ENCODE data around the gene CLSTN2.

CLSTN2 gene

DNA sequence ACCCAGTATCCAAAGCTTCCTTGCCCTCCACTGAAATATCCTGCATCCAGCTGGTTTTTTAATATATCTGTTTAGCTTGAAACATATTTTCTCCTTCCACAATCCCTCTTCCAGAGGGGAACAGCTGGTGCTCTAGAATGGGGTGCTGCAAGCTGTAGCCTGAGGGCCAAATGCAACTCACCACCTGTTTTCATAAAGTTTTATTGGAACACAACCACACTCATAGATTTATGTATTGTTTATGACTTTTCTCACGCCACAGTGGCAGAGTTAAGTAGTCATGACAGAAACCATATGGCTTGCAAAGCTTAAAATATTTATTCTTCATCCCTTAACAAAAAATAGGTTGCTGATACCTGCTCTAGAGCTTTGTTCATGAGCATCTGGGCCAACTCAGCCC lies 298.7 kb downstream of the CLSTN2 start:
- no peak for DNase-seq (ENCODE audit: low read depth in 2 of 2)

DNA sequence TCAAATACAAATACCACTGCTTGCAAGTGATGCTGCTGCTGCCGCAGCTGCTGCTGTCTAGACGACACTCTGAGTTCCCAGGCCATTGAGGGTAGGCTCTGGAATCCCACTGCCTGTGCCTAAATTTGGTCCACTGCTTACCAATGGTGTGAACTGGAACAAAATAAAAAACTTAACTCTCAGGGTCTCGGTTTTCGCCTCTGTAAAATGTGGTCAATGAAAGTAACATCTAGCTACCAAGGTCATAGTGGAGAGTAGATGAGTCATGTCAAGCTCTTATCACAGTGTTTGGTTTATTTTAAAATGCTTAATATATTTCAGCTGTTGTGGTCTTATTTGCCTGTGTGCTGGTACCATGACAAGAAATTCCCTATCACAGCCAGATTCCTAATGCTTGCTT lies 299.3 kb downstream of the CLSTN2 start:
- no peak for DNase-seq (ENCODE audit: low read depth in 2 of 2)

DNA sequence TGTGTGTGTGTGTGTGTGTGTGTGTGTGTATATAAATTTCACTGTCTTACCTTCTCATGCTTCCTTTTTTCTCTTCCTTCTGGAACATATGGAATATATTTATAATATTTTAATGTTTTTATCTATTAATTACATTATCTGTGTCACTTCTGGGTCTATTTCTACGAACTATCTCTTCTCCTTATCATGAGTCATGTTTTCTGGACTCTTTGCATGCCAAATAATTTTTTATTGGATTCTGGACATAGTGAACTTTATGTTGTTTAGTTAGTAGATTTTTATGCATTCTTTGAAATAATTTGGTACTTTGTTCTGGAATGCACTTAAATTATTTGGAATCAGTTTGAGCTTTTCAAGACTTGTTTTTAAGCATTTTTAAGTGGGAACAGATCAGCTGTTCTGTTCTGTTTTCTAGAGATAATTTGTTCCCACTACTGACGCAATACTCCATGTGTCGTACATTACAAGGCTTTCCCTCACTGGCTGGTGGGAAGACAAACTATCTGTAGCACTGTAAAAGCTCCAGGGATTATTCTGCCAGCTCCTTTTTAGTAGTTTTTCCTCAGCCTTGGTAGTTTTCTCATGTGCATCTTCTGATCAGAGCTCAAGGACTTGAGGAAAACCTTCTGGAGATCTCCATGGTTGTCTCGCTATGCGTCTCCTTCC lies 302.0 kb downstream of the CLSTN2 start:
- no peak for DNase-seq (ENCODE audit: low read depth in 2 of 2)

DNA sequence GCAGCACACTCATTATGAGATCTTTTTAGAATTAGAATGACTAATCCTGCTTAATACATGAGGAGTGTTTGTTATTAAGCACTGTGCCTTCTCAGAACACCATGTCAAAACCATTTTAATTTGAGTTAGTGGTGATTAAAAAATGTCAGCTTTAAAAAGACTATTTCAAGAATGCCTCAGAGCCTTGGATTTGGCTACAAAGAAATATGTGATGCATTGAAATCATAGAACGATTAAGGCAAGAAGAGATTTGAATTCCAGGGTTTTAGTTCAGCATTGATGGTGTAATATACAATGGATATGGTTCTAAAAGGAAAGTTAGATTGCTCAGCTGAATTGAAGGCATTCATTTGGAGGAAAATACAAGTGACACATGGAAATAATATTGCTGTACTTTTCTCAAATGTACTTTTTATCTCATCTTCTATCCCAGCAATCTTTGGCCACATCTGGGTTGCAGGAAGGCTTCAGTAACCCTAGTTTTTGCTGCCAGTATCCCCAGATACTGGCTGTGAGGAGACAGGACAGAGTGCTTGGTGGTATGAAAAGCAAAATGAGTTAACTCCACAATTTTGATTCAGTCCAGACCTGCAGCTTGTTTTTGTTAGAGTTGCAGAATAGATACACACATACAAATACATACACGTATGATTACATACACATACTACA lies 303.8 kb downstream of the CLSTN2 start:
- no peak for DNase-seq (ENCODE audit: low read depth in 2 of 2)

DNA sequence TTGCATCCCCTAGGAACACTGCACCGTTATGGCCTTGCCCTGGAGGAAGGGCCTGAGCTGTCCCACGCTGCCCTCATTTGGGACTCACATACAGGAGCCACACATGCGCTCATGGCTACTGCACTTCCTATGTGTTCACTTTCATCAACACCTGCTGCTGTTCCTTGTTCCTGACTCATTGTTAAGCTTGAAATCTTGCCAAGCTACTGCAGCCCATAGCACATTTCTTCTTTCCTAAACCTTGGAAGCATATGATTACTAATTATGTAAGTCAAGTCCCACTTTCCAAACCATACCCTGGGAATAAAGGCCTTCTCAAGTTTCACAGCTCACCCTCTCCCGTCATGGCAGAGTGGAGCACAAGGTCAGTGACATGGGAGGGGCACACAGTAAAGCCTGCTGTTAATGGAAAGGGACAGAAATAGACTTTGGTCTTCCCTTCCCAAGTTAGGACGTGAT lies 307.9 kb downstream of the CLSTN2 start:
- DNase-seq (ENCODE audit: low read depth in 2 of 2), result no peak

DNA sequence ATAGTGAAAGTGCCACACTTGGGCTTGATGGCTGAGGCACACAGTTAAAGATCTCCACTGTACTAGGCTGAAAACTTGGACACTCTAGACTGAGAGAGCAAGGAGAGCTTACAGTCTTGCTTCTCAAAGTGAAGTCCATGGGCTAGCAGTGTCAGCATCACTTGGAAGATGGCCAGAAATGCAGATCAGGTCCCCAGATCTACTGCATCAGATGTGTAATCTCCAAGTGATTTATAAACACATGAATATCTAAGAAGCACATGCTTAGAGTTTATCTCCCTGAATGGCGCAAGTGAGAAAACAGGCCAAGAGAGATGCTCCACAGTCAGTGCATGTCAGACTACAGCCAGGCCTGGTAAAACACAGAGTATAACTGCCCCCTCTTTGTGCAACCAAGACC lies 308.6 kb downstream of the CLSTN2 start:
- DNase-seq (ENCODE audit: low read depth in 2 of 2), result no peak

DNA sequence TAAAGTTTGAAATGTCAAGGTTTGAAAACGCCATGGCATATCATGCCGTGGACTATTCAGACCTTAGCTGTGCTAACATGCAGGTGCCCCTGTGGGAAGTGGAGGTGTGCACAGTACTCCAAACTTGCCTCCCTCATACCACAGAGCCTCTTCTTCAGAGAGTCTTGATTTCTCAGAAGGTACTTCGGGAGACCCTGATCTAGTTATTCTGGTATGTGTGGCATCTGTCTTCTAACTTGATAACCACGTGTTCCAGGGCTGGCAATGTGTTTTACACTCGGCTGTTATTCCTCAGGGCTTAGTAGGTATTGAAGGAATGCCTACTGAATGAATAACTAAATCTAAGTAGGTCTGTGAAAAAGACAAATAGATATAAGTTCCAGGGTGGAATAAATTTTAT lies 309.9 kb downstream of the CLSTN2 start:
- DNase-seq (ENCODE audit: low read depth in 2 of 2), result no peak

DNA sequence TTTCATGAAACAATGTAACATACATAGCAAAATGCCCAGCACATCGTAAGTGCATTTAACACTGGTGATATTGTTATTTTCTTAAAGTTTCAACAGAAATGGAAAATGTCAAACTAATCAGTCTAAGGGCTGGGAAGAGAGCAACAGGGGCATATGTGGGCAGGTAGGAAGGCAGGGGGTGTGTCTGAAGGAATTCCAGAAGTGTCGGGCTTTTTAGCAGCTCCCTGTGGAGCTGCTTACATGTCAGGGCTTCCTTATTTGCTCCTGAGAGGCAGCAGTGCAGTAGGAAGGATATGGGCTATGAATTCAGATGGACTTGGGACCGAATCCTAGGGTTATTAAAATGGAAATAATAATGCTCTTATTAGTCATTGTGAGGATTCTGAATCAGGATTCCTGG lies 311.6 kb downstream of the CLSTN2 start:
- DNase-seq (ENCODE audit: low read depth in 2 of 2), result no peak

DNA sequence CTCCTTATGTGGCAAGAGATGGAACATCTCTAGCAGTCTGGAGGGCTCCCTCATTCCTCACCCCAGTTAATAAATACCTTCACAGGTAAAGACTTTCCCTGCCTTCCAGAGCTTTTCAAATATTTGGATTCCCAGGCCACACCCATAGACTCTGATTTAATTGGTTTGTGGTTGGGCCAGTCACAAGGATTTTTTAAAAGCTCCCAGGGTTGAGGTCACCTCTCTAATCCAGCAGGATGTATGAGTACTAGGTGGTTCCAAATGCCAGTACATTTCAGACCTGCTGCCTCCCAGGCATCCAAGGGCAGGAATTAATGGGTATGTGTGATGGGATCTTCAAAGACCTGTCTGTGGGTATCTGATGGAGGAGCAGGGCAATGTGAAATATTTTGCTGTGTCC lies 312.8 kb downstream of the CLSTN2 start:
- no peak for DNase-seq (ENCODE audit: low read depth in 2 of 2)

DNA sequence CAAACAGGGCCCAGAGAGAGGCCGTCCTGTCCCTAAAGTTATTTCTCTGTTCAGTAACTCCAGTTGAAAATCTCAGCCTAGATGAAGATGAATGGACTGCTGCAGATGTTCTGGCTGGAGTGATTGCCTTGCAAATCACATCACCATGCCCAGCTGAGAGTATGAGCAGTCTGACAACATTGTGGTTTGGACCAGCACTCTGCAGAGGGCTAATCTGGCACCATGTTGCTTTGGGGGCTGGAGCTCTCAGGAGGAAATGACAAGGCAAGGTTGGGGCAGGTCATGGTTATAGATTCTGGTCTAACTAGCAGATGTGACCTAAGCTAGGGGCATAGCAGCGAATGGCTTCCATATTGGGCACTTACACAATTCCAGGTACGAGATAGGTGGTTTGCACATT lies 314.2 kb downstream of the CLSTN2 start:
- DNase-seq (ENCODE audit: low read depth in 2 of 2), result no peak

DNA sequence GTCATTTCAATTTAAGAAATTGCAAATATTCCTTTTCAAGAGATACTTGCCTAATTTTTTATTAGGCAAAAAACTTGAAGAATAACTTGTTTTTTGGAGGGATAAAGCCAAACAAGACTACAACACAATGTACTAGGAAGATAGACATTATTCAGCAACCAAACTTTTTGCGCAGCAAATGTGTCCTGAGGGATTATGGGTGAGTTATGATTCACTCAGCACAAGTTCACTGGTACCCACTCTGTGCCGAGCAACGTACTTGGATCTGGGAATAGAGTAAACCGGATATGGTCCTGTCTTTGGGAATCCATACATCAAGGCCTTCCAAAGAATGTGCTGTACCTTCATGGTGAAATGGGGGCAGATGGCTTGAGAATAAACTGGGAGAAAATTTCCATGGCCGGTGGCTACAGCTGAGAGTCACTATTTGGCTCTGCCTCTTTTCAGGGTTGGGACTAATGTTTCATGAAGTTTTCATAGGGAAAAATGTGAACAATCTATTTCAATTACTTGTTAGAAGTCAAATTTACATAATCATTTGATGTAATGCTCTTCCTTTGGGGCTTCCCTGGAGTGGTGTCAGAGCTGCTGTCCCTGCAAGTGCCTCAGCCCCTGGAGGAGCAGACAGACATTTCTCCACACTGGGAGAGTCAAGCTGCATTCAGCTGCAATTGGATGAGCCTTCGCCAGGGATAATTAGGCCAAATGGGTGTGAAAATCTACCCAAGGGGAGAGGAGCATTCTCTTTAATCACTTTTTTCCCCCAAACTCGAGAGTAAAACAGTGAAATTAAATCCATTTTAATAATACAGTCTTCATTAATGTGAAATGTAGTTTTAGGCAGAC lies 315.2 kb downstream of the CLSTN2 start:
- no peak for DNase-seq (ENCODE audit: low read depth in 2 of 2)

DNA sequence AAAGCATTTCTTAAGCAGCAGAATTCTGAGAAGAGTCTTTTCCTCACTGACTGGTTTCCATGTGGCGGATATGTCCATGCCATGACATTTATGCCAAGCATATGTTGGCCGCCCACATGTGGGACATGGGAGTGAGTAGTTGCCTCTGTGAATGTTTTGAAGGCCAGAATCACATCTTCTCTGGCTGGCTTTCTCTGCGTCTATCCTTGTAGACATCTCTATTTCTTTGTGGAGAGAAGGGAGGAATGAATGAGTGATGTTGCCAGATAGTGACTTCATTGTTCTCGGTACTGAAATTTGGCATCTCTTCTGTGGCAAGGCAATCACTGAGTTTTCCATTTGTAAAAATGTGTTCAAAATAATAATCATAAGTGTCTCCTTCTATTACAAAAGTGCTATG lies 316.0 kb downstream of the CLSTN2 start:
- no peak for DNase-seq (ENCODE audit: low read depth in 2 of 2)

DNA sequence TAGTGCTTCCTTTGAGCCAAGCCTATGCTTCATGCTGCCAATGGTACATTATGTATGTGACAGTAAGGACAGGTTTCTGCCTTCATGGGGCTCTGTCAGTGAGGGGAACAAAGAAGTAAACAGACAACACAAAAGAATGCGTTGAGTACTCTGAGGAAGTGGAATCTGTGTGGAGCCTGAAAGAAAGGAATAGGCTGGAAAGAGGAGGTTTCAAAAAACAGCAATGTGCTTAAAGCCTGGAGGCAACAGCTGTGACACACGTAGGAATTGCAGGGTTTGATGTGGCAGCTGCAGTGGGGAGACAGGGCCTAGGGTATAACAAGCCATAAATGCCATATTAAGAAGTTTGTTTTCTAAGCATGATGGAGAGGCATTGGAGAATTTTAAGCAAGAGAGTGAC lies 316.7 kb downstream of the CLSTN2 start:
- DNase-seq (ENCODE audit: low read depth in 2 of 2), result no peak

DNA sequence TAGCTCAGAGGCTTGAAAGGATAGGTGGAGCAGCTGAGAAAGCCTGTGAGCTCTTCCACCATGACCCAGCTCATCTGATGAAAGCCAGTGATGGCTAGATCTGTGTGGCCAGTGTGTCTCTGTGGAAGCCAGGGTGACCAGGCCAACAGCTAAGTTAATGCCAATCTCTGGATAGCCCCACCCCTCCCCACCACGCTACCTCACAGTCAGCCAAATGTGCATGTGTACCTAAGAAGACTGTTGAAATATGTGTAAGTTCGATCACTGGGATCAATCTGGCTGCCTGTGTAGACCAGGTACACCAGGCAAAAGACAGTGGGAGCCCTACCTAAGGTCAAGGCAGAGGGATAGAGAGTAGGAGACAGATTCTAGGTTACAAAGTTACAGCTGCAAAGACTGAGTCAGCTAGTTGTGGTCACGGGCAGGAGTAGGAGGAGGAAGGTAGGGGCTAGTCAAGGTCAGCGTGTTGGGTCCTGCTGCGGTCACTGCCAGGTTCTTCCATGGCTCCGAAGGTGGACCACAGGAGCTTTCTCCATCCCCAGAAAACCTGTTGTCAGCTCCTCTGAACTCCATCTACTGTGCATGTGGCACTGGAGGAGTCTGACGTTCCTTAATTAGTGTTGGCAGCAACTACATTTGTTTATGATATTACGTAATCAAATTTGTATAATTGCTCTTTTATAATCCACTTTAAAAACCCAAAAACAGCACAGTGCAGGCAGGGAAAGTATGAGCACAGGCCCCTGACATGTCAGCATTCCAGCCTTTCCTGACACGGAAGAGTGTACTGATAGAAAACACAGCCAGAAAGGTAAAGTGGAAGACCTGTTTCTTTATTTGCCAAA lies 318.0 kb downstream of the CLSTN2 start:
- no peak for DNase-seq (ENCODE audit: low read depth in 2 of 2)

DNA sequence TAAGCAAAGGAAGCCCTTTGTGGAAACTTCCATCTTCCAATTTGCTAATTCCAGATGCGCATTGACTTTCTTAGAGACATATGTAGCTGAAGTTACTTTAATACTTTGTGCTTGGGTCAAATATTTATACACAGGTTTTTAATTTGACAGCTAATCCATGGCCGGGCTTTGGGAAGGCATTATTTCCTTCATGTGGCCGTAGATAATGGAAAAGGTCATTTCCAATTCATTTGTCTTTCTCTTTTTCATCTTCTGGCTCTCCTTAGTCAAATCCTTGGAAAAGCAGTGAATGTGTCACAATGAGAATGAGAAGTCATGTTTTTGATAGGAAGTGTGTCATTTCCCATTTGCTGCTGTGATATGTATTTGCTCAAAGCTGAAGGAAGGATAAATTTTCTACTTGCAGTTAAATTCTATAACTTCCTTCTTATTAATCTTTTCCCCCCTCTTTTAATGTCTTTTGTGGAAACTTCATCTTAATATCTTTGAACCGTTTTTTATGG lies 323.3 kb downstream of the CLSTN2 start:
- DNase-seq (ENCODE audit: low read depth in 2 of 2), result no peak

DNA sequence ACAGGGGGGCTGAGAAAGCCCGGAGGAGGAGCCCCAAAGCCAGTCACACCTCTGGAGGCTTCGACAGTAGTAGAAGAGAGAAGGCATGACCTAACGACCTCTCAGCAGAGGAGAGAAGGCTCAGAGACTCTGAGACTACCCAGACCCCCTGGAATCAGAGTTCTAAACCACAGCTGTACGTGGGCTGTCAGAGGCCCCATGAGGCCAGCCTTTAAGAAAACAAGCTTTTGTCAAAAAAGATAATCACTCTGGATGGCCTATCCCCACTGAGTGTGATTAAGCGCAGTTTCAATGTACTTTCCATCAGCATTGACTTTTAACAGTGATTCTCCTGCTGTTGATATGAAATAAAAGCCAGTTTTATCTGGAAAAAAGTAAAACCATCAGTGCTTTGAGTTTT lies 330.3 kb downstream of the CLSTN2 start:
- no peak for DNase-seq (ENCODE audit: low read depth in 2 of 2)

DNA sequence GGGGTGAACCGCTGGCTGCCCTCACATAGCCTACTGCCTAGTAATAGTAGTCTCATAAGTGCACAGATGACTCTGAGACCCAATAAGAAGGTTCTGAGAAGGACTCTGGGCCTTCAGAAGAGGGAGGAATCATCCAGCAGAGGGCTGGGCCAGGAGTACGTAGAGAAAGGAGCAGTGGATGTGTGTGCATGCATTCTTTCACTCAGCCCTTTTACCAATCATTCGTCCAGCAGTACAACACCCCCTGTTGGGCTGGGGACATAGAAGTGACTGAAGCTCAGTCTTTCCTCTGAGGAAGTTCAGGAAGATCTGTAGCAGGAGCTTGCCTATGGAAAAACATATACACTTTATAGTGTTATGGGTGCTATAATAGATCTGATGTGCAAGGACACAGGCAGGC lies 333.1 kb downstream of the CLSTN2 start:
- no peak for DNase-seq (ENCODE audit: low read depth in 2 of 2)

DNA sequence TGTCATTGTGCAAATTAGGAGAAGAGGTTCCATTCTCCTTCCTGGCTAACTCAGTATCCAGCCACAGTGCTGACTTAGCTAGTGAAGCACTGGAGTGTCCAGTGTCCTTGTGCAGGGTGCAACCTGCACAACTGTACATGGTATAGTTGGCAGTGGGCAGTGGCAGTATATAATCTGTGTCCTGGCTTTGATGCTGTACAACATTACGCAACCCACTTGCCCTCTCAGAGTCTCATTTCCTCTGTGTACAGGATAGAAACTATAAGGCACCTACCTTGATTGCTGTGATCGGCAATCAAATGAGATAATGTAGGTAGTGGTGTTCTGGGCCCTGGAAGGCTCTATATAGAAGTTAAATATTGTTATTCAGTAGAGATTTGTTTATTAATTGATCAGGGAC lies 333.6 kb downstream of the CLSTN2 start:
- DNase-seq (ENCODE audit: low read depth in 2 of 2), result no peak

DNA sequence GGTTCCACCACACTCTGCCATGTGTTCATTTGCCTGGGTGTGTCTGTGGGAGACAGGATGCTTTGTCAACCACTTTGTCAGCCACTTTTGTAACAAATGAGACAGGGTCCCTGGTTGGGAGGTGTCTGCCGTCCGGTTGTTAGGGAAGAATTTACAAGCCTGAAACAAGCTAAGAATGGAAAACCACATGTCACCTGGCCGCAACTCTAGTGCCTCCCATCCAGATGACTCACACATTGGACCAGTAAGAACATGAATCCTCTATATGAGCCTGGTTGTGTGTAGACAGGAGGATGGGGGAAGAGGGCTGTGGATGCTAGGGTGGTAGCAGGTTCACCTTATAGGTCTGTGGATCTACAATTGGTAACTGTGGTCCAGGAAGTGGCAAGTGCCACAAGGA lies 335.3 kb downstream of the CLSTN2 start:
- DNase-seq (ENCODE audit: low read depth in 2 of 2), result no peak

DNA sequence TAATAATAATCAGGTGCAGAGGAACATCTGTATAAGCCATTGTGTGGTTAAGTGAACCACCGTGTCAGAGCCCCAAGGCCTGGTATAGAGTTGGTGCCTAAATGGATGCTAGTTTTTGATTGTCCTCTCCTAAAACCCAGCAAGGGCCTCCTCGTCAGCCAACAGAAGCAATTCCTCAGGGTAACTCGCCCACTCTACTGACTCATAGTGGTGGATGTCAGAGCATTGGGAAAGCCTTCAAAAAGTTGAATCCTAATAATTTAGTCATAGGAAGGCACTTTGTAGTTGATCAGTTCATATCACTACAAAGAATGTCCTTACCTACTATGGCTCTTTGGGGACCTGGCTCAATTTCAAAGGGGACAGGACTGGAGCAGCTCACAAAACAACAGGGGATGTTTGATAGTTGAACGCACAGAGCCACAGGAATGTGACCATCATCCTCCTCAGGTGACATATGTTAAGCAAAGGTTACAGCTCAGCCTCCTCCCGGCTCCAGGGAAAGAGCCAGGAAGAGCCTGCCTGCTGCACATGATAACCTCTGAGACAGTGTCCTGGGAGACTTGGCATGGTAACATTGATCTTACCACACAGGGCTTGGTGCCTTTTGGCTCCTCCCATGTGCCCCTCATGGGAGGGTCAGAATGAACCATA lies 338.7 kb downstream of the CLSTN2 start:
- DNase-seq (ENCODE audit: low read depth in 2 of 2), result no peak

DNA sequence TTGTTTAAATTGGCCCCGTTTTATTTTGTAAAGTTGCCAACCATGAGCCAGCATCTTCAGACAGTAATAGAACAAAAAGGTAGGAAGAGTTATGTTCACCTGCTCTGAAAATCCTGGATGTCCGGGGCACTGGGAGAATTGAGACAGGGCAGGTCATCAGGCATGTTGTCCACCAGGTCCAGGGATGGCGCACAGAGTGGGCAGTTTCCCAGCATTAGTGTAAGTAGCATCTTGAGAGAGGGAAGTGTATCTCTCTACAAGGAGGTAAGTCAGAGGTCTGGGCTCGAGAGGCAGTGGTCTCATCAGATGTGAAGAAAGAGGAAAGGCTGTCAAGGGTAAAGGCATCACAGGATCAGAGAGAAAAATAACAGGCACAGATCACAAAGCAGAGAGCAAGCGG lies 339.4 kb downstream of the CLSTN2 start:
- no peak for DNase-seq (ENCODE audit: low read depth in 2 of 2)

Data from activated CD8-positive, alpha-beta memory T cell treated with anti-CD3 and anti-CD28 coated beads for 4 hours (primary cell).